WTC11 (cell line): ENCODE results near the gene CDC14C. TPM values are rescaled to one million over a fixed set of nuclear protein-coding genes. Genes with fewer than 3 reads are reported as not detected.

Experiments
- ATAC-seq: fragments of 200-7000 bp; cut with Tn5 transposase; 2 replicates; pipeline ENCODE4 v1.10.0; 2021; ENCODE audit warnings: mild to moderate bottlenecking, moderate library complexity
- CTCF ChIA-PET: fragments of 300-600 bp; sonication (Branson Sonifier 250); formaldehyde crosslinking; loops from one replicate; lab custom pipeline; 2021; ENCODE audit warnings: antibody characterized with exemption; lab: Charles Lee
- POLR2A ChIA-PET: fragments of 350-600 bp; sonication (Branson Sonifier 250); formaldehyde crosslinking; loops from one replicate; lab custom pipeline; 2021; ENCODE audit warnings: antibody characterized with exemption; lab: Charles Lee
- DNase-seq: peaks from one replicate; pipeline ENCODE4 v3.0.0; 2021; ENCODE audit warnings: low spot score
- H3K27ac Mint-ChIP-seq: 2 replicates; pipeline ENCODE4 v1.8.0; 2021; ENCODE audit warnings: mixed read lengths
- H3K27me3 Mint-ChIP-seq: 2 replicates; pipeline ENCODE4 v1.8.0; 2021; ENCODE audit warnings: low read depth, mild to moderate bottlenecking, moderate library complexity, mixed read lengths
- H3K36me3 Mint-ChIP-seq: 2 replicates; pipeline ENCODE4 v1.8.0; 2021; ENCODE audit warnings: mixed read lengths
- H3K4me1 Mint-ChIP-seq: 2 replicates; pipeline ENCODE4 v1.8.0; 2022; ENCODE audit warnings: mixed read lengths
- H3K4me3 Mint-ChIP-seq: 2 replicates; pipeline ENCODE4 v1.8.0; 2021; ENCODE audit warnings: mild to moderate bottlenecking, moderate library complexity, mixed read lengths
- H3K9me3 Mint-ChIP-seq: 2 replicates; pipeline ENCODE4 v1.8.0; 2021; ENCODE audit warnings: mixed read lengths
- ATF1 ChIP-seq: sonication (generic); formaldehyde crosslinking; IDR thresholded peaks from 2 replicates; pipeline ENCODE4 v1.8.1; 2023; ENCODE audit warnings: mild to moderate bottlenecking, moderate library complexity, missing genetic modification reagents
- ATF3 ChIP-seq: sonication (generic); formaldehyde crosslinking; conservative IDR thresholded peaks from 2 replicates; pipeline ENCODE4 v1.8.1; 2022; ENCODE audit warnings: mild to moderate bottlenecking, missing genetic modification reagents
- ELF4 ChIP-seq: sonication (generic); formaldehyde crosslinking; IDR thresholded peaks from 2 replicates; pipeline ENCODE4 v1.8.1; 2022; ENCODE audit warnings: low read depth, mild to moderate bottlenecking, moderate library complexity, missing genetic modification reagents
- ETV6 ChIP-seq: sonication (generic); formaldehyde crosslinking; IDR thresholded peaks from 2 replicates; pipeline ENCODE4 v1.8.1; 2022; ENCODE audit warnings: mild to moderate bottlenecking, missing genetic modification reagents
- HMGXB4 ChIP-seq: sonication (generic); formaldehyde crosslinking; IDR thresholded peaks from 2 replicates; pipeline ENCODE4 v1.8.1; 2023; ENCODE audit warnings: mild to moderate bottlenecking, moderate library complexity, missing genetic modification reagents
- JUN ChIP-seq: sonication (generic); formaldehyde crosslinking; IDR thresholded peaks from 2 replicates; pipeline ENCODE4 v1.8.0; 2023; ENCODE audit warnings: mild to moderate bottlenecking, missing genetic modification reagents
- NFATC4 ChIP-seq: fragments of 250-450 bp; sonication (Bioruptor Pico); IDR thresholded peaks from 2 replicates; pipeline ENCODE4 v1.9.0; 2021; ENCODE audit warnings: mild to moderate bottlenecking
- NFE2L1 ChIP-seq: sonication (generic); formaldehyde crosslinking; IDR thresholded peaks from 2 replicates; pipeline ENCODE4 v1.8.1; 2023; ENCODE audit warnings: missing genetic modification reagents
- NFYB ChIP-seq: sonication (generic); formaldehyde crosslinking; conservative IDR thresholded peaks from 2 replicates; pipeline ENCODE4 v1.8.0; 2022; ENCODE audit warnings: low read depth, missing genetic modification reagents
- RORB ChIP-seq: fragments of 250-450 bp; sonication (Bioruptor Pico); IDR thresholded peaks from 2 replicates; pipeline ENCODE4 v1.9.0; 2021; ENCODE audit warnings: mild to moderate bottlenecking
- SOX15 ChIP-seq: fragments of 250-450 bp; sonication (Bioruptor Pico); IDR thresholded peaks from 2 replicates; pipeline ENCODE4 v1.9.0; 2021; ENCODE audit warnings: mild to moderate bottlenecking
- SP1 ChIP-seq: sonication (generic); formaldehyde crosslinking; conservative IDR thresholded peaks from 2 replicates; pipeline ENCODE4 v1.8.1; 2022; ENCODE audit warnings: missing genetic modification reagents
- TCF7 ChIP-seq: sonication (generic); formaldehyde crosslinking; IDR thresholded peaks from 2 replicates; pipeline ENCODE4 v1.8.0; 2022; ENCODE audit warnings: mild to moderate bottlenecking, low read depth, missing genetic modification reagents, moderate library complexity
- TEAD1 ChIP-seq: sonication (generic); formaldehyde crosslinking; IDR thresholded peaks from 2 replicates; pipeline ENCODE4 v1.8.0; 2022; ENCODE audit warnings: mild to moderate bottlenecking, missing genetic modification reagents
- ZNF138 ChIP-seq: sonication (generic); formaldehyde crosslinking; conservative IDR thresholded peaks from 2 replicates; pipeline ENCODE4 v1.8.1; 2022; ENCODE audit warnings: mild to moderate bottlenecking, moderate library complexity, missing genetic modification reagents
- ZNF219 ChIP-seq: sonication (generic); formaldehyde crosslinking; IDR thresholded peaks from 2 replicates; pipeline ENCODE4 v1.8.0; 2023; ENCODE audit warnings: missing genetic modification reagents, mild to moderate bottlenecking, borderline replicate concordance
- ZSCAN18 ChIP-seq: fragments of 250-450 bp; sonication (Bioruptor Pico); IDR thresholded peaks from 2 replicates; pipeline ENCODE4 v2.1.2; 2022; ENCODE audit warnings: mild to moderate bottlenecking, moderate library complexity
- total RNA-seq: library from RNA; stranded (reverse); gene quantifications from 3 replicates; pipeline ENCODE4 v1.2.3, GENCODE V29; 2021
- TF ChIP-seq, protein P1 (sequence below): sonication (generic); formaldehyde crosslinking; IDR thresholded peaks from 2 replicates; pipeline ENCODE4 v1.8.1; 2022; ENCODE audit warnings: low read depth, mild to moderate bottlenecking, moderate library complexity, missing genetic modification reagents, borderline replicate concordance
- TF ChIP-seq, protein P2 (sequence below): sonication (generic); formaldehyde crosslinking; IDR thresholded peaks from 2 replicates; pipeline ENCODE4 v1.8.1; 2022; ENCODE audit warnings: low read depth, missing genetic modification reagents, borderline replicate concordance
- TF ChIP-seq, protein P3 (sequence below): sonication (generic); formaldehyde crosslinking; conservative IDR thresholded peaks from 2 replicates; pipeline ENCODE4 v1.8.1; 2023; ENCODE audit warnings: mild to moderate bottlenecking, low read depth, missing genetic modification reagents, moderate library complexity
- TF ChIP-seq, protein P4 (sequence below): fragments of 200-600 bp; IDR thresholded peaks from 2 replicates; pipeline ENCODE4 v1.8.0; 2022; ENCODE audit warnings: antibody characterized with exemption

The CDC14C gene
- total RNA-seq, 1 experiment from 2014 or later: 0.07 TPM

DNA sequence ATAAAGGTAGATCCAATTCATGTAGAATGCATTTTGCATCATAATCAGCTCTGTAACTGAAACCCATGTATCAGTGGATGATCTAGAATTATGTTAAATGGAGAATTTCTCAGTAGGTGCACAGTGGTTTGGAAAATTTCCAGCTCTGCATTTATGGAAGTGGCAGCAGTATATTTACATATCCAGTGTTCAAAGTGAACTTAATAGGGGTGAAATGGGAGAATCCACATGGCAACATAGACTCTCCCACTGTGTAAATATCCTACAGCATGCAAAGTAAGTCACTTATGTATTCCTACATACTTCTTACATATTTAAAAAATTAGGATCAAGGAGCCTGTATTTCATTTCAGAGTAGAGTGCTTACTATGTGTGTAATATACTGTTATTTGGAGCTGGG is 35.3 kb downstream of the CDC14C start:
- Mint-ChIP-seq H3K9me3 (peaks cover 3% of the 10 kb centered on the region; the same call in 1 of the 2 replicates), H3K4me3 (no peak overlapping the region), H3K27me3 (no peaks in the 10 kb centered on the region), H3K27ac (no peak overlapping the region), H3K36me3 (no peaks in the 10 kb centered on the region), H3K4me1 (peaks cover 11% of the 10 kb centered on the region)
- ATAC-seq (no peak), DNase-seq (no peak)
- ChIA-PET CTCF (no interaction called here), POLR2A (no interaction called here)
- TF ChIP-seq RORB (CRISPR knock-in tag): no peak
- TF ChIP-seq, protein P1, sequence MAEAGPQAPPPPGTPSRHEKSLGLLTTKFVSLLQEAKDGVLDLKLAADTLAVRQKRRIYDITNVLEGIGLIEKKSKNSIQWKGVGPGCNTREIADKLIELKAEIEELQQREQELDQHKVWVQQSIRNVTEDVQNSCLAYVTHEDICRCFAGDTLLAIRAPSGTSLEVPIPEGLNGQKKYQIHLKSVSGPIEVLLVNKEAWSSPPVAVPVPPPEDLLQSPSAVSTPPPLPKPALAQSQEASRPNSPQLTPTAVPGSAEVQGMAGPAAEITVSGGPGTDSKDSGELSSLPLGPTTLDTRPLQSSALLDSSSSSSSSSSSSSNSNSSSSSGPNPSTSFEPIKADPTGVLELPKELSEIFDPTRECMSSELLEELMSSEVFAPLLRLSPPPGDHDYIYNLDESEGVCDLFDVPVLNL (CRISPR knock-in tag): no peak

- Mint-ChIP-seq H3K9me3 (peaks cover 3% of the 10 kb centered on the region; the same call in 1 of the 2 replicates), H3K27ac (no peak overlapping the region), H3K27me3 (no peaks in the 10 kb centered on the region), H3K4me1 (peaks cover 11% of the 10 kb centered on the region), H3K36me3 (no peaks in the 10 kb centered on the region), H3K4me3 (no peak overlapping the region)
- ATAC-seq (peak; percentile 48; the same call in 1 of the 2 replicates), DNase-seq (peak; percentile 15)
- CTCF ChIA-PET: interaction anchor here (0.6 to 1.2 kb wide), 2 partner anchors 39 to 361 kb away, joined by 3 read pairs; no protein-coding TSS in a partner anchor
- POLR2A ChIA-PET: no interaction called here
- no peak for TF ChIP-seq TEAD1 (CRISPR knock-in tag)
- no peak for TF ChIP-seq ZNF219
- no peak for TF ChIP-seq ATF1 (CRISPR knock-in tag)
- TF ChIP-seq HMGXB4: no peak
- TF ChIP-seq, protein P2, sequence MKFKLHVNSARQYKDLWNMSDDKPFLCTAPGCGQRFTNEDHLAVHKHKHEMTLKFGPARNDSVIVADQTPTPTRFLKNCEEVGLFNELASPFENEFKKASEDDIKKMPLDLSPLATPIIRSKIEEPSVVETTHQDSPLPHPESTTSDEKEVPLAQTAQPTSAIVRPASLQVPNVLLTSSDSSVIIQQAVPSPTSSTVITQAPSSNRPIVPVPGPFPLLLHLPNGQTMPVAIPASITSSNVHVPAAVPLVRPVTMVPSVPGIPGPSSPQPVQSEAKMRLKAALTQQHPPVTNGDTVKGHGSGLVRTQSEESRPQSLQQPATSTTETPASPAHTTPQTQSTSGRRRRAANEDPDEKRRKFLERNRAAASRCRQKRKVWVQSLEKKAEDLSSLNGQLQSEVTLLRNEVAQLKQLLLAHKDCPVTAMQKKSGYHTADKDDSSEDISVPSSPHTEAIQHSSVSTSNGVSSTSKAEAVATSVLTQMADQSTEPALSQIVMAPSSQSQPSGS: no peak
- TF ChIP-seq NFE2L1: no peak
- TF ChIP-seq, protein P3, sequence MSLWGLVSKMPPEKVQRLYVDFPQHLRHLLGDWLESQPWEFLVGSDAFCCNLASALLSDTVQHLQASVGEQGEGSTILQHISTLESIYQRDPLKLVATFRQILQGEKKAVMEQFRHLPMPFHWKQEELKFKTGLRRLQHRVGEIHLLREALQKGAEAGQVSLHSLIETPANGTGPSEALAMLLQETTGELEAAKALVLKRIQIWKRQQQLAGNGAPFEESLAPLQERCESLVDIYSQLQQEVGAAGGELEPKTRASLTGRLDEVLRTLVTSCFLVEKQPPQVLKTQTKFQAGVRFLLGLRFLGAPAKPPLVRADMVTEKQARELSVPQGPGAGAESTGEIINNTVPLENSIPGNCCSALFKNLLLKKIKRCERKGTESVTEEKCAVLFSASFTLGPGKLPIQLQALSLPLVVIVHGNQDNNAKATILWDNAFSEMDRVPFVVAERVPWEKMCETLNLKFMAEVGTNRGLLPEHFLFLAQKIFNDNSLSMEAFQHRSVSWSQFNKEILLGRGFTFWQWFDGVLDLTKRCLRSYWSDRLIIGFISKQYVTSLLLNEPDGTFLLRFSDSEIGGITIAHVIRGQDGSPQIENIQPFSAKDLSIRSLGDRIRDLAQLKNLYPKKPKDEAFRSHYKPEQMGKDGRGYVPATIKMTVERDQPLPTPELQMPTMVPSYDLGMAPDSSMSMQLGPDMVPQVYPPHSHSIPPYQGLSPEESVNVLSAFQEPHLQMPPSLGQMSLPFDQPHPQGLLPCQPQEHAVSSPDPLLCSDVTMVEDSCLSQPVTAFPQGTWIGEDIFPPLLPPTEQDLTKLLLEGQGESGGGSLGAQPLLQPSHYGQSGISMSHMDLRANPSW (CRISPR knock-in tag): no peak
Measured at GRCh38 chr7:48962821-48963505, 38.6 kb downstream of the CDC14C start.

GRCh38 chr7:48964074-48964473 is 39.7 kb downstream of the CDC14C start:
- peaks cover 3% of the 10 kb centered on the region for H3K9me3 Mint-ChIP-seq
- peaks cover 11% of the 10 kb centered on the region for H3K4me1 Mint-ChIP-seq
- H3K27ac Mint-ChIP-seq: no peak overlapping the region
- ATAC-seq (no peak), DNase-seq (no peak)
- TF ChIP-seq TCF7 (CRISPR knock-in tag) (no peak), ATF3 (CRISPR knock-in tag) (no peak), SOX15 (CRISPR knock-in tag) (no peak), ETV6 (CRISPR knock-in tag) (no peak), TEAD1 (CRISPR knock-in tag) (no peak), SP1 (CRISPR knock-in tag) (no peak), ZNF138 (no peak), ELF4 (CRISPR knock-in tag) (no peak), JUN (CRISPR knock-in tag) (no peak), RORB (CRISPR knock-in tag) (no peak), ZSCAN18 (CRISPR knock-in tag) (no peak), NFYB (CRISPR knock-in tag) (no peak), ZNF219 (no peak), NFATC4 (CRISPR knock-in tag) (no peak)
- TF ChIP-seq, protein P4, sequence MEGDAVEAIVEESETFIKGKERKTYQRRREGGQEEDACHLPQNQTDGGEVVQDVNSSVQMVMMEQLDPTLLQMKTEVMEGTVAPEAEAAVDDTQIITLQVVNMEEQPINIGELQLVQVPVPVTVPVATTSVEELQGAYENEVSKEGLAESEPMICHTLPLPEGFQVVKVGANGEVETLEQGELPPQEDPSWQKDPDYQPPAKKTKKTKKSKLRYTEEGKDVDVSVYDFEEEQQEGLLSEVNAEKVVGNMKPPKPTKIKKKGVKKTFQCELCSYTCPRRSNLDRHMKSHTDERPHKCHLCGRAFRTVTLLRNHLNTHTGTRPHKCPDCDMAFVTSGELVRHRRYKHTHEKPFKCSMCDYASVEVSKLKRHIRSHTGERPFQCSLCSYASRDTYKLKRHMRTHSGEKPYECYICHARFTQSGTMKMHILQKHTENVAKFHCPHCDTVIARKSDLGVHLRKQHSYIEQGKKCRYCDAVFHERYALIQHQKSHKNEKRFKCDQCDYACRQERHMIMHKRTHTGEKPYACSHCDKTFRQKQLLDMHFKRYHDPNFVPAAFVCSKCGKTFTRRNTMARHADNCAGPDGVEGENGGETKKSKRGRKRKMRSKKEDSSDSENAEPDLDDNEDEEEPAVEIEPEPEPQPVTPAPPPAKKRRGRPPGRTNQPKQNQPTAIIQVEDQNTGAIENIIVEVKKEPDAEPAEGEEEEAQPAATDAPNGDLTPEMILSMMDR: no peak
- ChIA-PET POLR2A (no interaction called here), CTCF (no interaction called here)
- H3K36me3 Mint-ChIP-seq: no peaks in the 10 kb centered on the region
- H3K4me3 Mint-ChIP-seq: no peak overlapping the region
- no peaks in the 10 kb centered on the region for H3K27me3 Mint-ChIP-seq
